ENCODE data around the gene YBX3.

DNA sequence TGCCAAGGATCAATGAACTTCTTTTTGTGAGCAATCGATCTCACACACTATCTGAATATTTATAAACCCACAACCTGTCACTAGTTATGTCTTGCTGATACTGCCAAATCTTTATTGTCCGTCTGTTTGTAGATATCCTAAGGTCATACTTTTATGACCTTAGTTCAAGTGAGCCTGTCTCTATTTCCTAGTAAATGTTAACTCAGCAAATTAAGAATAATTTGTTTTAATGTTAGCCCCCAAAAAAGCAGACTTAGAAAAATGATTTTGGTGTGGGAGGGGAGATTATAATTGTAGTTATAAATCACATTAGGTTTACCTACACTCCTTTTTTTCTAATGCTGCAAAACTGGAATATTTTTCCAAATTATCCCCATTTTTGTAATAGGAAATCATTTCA is 58.6 kb downstream of the YBX3 start:
- TF ChIP-seq, protein P1, sequence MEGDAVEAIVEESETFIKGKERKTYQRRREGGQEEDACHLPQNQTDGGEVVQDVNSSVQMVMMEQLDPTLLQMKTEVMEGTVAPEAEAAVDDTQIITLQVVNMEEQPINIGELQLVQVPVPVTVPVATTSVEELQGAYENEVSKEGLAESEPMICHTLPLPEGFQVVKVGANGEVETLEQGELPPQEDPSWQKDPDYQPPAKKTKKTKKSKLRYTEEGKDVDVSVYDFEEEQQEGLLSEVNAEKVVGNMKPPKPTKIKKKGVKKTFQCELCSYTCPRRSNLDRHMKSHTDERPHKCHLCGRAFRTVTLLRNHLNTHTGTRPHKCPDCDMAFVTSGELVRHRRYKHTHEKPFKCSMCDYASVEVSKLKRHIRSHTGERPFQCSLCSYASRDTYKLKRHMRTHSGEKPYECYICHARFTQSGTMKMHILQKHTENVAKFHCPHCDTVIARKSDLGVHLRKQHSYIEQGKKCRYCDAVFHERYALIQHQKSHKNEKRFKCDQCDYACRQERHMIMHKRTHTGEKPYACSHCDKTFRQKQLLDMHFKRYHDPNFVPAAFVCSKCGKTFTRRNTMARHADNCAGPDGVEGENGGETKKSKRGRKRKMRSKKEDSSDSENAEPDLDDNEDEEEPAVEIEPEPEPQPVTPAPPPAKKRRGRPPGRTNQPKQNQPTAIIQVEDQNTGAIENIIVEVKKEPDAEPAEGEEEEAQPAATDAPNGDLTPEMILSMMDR (IDR thresholded peaks at IDR 0.05 in 4 of 5, conservative IDR thresholded peaks at IDR 0.05 in 1 of 5), result no peak
- no peak for TF ChIP-seq POLR2A (IDR thresholded peaks at IDR 0.05)

Data from gastrocnemius medialis (tissue), 4 donors.